ENCODE measurements around the gene PIGV.
"Not testable (repeated sequence)": the region's sequence is repeated elsewhere in the genome, so short reads cannot be mapped to it uniquely, and the experiment has no call there.

The PIGV gene

DNA sequence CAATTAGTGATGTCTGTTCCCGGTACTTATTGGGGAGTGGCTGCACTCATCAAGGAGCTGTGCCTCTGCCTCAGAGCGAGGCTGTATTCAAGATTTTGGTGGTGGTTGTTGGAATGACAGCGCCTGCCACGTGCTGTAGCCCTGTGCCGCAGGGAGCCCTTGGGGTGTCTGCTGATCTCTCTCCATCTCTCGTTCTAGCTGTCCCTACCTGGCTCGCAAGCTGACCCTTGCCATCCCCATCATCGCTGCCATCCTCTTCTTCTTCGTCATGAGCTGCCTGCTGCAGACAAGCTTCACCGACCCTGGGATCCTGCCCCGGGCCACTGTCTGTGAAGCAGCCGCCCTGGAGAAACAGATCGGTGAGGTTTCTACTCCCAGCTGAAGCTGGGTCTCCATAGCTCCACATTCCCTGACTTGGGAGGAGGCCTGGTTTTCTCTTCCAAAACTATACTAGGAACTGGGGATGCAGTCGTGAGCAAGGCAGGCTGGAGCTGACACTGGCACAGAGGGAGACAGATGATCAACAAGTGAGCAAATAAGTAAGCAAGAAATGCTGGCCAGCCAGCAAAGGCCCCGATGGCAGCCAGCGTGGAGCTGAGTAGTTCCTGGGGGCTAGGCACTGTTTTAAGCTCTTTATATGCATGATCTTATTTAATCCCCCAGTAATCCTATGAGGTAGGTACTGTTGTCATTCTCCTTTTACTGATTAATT is 44.7 kb downstream of the PIGV start:
- no peak for DNase-seq (ENCODE audit: low read depth, low spot score)

DNA sequence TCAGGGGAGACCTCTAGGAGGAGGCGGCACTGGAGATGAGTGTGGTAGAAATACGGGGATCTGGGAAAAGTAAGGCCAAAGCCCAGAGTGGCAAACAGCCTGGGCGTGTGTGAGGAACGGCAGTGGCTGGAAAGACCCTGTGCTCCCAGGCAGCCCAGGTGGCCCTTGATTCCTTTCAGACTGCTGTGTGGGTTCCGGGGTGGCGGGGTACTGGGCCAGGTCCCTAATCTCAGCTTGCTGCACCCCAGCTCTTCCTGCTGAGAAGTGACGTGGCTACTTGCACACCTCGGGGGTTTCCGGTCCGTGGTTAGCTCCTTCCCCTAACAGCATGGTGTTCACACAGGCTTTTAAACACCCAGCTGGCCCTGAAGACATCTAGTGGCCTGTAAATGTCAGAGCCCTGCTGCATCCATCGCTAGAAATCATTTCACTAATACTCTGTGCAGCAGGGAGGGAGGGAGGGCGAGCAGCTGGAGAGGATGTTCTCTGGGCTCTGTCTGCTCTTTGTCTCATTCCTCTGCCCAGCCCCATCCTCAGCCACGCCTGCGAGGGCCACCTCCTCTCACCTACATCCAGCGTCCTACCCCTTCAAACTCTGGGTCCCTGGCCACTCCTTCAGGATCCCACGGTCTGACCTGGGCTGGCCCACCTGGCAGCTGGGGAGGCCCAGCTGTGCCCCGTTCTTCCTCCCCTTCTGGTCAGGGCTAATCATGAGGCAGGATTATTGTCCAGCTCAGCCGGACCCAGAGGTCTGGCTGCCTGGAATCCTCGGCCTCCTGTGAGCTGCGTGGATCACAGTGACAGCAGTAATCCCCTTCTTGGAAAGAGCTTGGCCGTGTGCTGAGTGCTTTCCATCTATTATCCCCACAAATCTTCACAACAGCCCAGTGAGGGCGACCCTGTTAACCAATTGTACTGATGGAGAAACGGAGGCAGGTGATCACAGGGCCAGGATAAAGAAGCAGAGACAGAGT is 46.0 kb downstream of the PIGV start:
- peak; percentile 66 for DNase-seq (ENCODE audit: low read depth, low spot score)

DNA sequence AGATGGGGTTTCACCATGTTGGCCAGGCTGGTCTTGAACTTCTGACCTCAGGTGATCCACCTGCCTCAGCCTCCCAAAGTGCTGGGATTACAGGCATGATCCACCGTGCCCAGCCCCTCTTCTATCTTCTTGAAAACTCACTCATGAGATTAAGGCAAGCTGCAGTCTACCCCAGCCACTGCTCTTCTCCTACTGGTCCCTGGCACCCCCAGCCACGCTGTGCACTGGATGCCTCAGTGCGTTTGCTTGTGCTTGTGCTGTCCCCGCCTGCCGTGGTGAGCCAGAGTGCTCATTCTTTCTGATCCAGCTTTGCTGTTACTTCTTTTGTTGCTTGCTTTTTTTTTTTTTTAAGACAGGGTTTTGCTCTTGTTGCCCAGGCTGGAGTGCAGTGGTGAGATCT is 49.9 kb downstream of the PIGV start:
- not testable (repeated sequence) for DNase-seq (ENCODE audit: low read depth, low spot score)

DNA sequence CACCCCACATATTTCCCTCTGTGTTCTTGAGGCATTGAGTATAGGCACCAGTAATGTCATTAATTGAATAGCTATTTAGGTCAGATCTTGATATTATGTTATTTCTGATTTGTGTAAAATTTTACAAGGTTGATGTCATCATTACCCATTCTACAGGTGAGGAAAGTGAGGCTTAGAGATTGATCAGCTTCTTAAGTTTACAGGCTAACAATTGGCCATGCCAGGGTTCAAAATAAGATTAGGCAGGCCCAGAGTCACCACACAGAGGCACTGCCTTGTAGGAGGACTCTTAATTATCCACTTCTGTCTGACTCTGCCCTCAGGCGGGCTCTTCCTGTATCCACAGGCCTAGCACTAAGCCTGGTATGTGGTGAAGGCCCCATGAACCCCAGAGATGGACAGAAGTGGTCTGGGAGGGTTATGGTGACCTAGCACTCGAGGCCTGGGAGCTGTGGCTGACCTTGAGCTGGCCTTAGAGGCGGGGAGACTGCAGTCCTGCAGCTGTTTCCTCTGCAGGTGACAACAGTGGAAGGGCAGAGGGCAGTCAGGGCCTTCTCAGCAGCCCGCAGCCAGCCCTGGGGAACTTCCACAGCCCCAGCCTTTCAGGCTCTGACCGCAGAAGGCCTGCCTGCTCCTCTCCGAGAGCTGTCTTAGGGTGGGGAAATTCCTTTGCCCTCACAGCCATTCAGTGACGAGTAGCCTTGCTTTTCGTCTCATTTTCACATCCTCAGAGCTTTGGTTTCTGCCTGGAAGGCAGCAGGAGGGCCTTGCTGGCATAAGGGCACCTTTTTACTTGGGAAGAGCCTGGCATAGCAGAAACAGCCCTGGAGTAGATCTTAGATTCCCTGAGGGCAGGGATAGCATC is 51.0 kb downstream of the PIGV start:
- DNase-seq (ENCODE audit: low read depth, low spot score) = no peak

DNA sequence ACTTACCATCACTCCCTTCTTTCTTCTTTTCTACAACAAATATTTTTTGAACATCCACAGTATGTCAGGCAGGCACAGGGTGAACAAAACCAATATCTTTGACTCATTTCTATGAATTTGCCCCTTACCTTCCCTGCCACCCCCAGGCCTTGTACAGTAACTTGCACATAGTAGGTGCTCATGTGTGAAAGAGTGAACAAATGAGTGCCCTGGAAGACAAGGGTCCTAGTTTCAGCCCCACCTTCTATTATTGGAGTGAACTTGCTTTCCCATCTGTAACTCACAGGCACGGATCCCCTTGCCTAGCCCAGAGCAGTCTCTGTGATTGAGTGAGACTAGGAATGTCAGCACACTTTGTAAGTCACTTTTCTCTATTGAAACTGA is 51.6 kb downstream of the PIGV start:
- DNase-seq (ENCODE audit: low read depth, low spot score) = no peak

DNA sequence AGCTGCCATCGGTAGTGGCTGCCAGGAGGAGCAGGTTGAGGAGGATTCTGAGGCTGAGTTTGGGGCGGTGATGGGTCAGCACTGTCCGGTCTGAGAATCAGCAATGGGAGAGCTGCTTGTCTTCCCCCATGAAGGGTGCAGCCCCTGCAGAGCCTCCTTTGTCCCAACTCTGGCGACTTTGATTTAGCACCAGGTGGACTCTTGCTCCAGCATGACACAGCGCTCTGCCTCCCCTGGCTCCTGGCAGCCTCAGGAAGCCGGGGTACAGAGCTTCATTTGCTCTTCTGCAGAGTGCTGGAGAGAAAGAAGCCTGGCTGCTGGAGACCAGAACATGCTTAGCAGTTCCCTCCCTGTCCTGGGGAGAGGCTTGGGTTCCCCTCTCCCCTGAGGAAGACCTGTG is 52.0 kb downstream of the PIGV start:
- no peak for DNase-seq (ENCODE audit: low read depth, low spot score)

DNA sequence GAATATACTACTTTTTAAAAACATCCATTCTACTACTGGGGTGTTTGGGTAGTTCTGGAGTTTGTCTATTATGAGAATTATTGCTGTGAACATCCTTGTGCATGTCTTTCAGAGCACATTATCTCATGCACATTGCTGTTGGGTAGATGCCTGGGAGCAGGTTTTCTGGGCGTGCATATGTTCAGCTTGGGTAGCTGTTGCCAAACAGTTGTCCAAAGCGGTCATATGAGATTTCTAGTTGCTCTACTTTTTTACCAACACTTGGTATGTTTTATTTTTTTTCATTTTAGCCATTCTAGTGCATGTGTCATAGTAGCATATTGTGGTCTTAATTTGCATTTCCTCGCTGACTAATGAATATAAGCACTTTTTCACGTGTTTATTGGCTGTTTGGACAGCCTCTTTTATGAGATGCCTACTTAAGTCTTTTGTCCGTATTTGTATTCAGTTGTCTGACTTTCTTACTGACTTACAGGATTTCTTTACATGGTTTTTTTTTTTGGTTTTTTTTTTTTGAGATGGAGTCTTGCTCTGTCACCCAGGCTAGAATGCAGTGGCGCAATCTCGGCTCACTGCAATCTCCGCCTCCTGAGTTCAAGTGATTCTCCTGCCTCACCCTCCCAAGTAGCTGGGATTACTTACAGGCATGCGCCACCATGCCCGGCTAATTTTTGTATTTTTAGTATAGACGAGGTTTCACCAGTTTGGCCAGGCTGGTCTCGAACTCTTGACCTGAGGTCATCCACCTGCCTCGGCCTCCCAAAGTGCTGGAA is 56.9 kb downstream of the PIGV start:
- DNase-seq (ENCODE audit: low read depth, low spot score) = no peak

DNA sequence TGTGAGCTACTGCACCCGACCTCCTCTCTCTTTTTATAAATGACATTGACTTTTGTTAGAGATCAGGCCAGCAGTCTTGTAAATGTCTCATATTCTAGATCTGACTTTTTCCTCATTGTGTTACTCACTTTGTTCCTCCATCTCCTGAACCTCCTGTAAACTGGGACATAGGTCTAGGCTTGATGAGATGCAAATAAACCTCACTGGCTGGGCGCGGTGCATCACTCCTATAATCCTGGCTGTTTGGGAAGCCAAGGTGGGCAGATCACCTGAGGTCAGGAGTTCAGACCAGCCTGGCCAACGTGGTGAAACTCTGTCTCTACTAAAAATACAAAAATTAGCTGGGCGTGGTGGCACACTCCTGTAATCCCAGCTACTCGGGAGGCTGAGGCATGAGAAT is 60.1 kb downstream of the PIGV start:
- not testable (repeated sequence) for DNase-seq (ENCODE audit: low read depth, low spot score)
